RWPE2 (cell line): Measurements from ENCODE around the gene PSD2.

Source experiments
- ATAC-seq: fragments of 200-7000 bp; cut with Tn5 transposase; 3 replicates; pipeline ENCODE4 v1.9.1; 2021; ENCODE audit warnings: low read depth
- DNase-seq: peaks from one replicate; pipeline ENCODE4 v3.0.0-alpha.2; 2020; ENCODE audit warnings: low spot score
- H3K27ac ChIP-seq: fragments of 450-650 bp; 2 replicates; pipeline ENCODE4 v1.5.1; 2017; ENCODE audit warnings: mild to moderate bottlenecking; ENCODE audit not compliant: poor library complexity, severe bottlenecking
- H3K27me3 ChIP-seq: fragments of 250-450 bp; sonication (Bioruptor Pico); 2 replicates; pipeline ENCODE4 v1.5.1; 2021; ENCODE audit warnings: mild to moderate bottlenecking, moderate library complexity; ENCODE audit not compliant: insufficient read depth, poor library complexity, severe bottlenecking
- H3K36me3 ChIP-seq: fragments of 250-450 bp; sonication (Bioruptor Pico); 2 replicates; pipeline ENCODE4 v1.5.1; 2020; ENCODE audit warnings: low read depth, mild to moderate bottlenecking, moderate library complexity
- H3K4me1 ChIP-seq: fragments of 250-450 bp; sonication (Bioruptor Pico); 2 replicates; pipeline ENCODE4 v1.5.1; 2021; ENCODE audit warnings: mild to moderate bottlenecking, moderate library complexity; ENCODE audit not compliant: insufficient read depth, poor library complexity, severe bottlenecking
- H3K4me3 ChIP-seq: fragments of 250-450 bp; sonication (Bioruptor Pico); 2 replicates; pipeline ENCODE4 v1.5.1; 2021; ENCODE audit warnings: mild to moderate bottlenecking, moderate library complexity; ENCODE audit not compliant: severe bottlenecking
- H3K9me3 ChIP-seq: fragments of 250-450 bp; sonication (Bioruptor Pico); 2 replicates; pipeline ENCODE4 v1.5.1; 2021; ENCODE audit warnings: mild to moderate bottlenecking, moderate library complexity; ENCODE audit not compliant: severe bottlenecking
- TF ChIP-seq, protein P1 (sequence below): fragments of 450-650 bp; IDR thresholded peaks from one replicate; pipeline ENCODE4 v1.5.1; 2017; ENCODE audit warnings: mild to moderate bottlenecking, moderate library complexity; ENCODE audit not compliant: poor library complexity, severe bottlenecking

PSD2 gene

DNA sequence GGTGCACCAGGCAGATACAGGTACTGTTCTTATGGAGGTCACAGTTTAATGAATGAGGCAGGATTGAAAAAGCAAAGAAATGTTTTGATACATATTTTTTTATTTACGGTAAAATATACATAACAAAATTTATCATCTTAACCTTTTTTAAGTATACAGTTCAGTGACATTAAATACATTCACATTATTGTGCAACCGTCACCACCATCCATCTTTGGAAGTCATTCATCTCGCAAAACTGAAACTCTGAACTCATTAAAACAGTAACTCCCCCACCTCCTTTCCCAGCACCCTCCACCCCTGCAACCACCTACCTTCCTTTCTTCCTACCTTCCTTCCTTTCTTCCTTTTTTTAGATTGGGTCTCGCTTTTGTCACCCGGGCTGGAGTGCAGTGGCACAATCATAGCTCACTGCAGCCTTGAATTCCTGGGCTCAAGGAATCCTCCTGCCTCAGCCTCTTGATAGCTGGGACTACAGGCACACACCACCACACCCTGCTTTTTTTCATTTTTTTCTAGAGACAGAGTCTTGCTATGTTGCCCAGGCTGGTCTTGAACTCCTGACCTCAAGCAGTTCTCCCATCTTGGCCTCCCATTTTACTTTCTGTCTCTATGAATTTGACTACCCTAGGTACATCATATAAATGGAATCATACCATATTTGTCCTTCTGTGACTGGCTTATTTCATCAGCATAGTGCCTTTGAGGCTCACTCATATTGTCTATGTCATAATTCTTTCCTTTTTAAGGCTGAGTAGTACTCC, 22.5 kb upstream of the PSD2 start:
- Histone ChIP-seq H3K36me3 (no peaks in the 10 kb centered on the region), H3K27me3 (no peaks in the 10 kb centered on the region), H3K27ac (no peak overlapping the region), H3K4me1 (no peaks in the 10 kb centered on the region), H3K4me3 (no peak overlapping the region), H3K9me3 (no peaks in the 10 kb centered on the region)
- TF ChIP-seq, protein P1, sequence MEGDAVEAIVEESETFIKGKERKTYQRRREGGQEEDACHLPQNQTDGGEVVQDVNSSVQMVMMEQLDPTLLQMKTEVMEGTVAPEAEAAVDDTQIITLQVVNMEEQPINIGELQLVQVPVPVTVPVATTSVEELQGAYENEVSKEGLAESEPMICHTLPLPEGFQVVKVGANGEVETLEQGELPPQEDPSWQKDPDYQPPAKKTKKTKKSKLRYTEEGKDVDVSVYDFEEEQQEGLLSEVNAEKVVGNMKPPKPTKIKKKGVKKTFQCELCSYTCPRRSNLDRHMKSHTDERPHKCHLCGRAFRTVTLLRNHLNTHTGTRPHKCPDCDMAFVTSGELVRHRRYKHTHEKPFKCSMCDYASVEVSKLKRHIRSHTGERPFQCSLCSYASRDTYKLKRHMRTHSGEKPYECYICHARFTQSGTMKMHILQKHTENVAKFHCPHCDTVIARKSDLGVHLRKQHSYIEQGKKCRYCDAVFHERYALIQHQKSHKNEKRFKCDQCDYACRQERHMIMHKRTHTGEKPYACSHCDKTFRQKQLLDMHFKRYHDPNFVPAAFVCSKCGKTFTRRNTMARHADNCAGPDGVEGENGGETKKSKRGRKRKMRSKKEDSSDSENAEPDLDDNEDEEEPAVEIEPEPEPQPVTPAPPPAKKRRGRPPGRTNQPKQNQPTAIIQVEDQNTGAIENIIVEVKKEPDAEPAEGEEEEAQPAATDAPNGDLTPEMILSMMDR = no peak
- ATAC-seq = no peak
- no peak for DNase-seq

DNA sequence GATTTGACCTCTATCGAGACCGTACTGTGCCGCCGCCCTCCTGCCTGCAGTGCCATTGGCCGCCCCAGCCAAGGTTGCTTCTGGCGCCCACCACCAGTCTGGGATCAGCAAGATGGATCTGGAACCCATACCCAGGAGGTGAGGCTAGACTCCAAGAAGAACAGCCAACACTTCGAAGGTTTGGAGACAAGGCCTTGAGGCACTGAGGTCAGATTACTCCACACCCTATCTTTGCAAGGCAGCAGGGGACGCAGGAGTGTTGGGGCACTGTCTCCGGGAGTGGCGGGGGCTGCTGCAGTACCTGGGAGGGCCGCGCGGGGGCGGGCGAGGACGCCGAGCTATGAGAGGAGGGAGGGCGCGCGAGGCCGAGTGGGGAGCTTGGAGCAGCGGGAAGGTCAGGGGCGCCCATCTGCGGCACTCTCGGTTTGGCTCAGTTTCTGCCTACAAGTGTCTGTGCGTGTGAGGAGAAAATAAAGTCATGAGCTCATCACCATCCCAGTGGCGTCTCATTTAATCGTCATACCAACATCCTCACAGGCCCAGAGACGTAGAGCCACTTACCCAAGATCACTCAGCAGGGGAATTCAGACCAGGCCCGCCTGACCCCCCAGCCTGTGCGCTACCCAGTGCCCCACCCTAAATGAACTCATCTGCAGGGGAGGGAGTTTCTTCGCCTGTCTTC, 20.5 kb upstream of the PSD2 start:
- no peaks in the 10 kb centered on the region for H3K4me1 ChIP-seq
- no peak overlapping the region for H3K27ac ChIP-seq
- DNase-seq = no peak
- ATAC-seq = peak; percentile 81
- H3K4me3 ChIP-seq = no peak overlapping the region
- H3K27me3 ChIP-seq = no peaks in the 10 kb centered on the region
- no peaks in the 10 kb centered on the region for H3K36me3 ChIP-seq
- H3K9me3 ChIP-seq = no peaks in the 10 kb centered on the region
- TF ChIP-seq, protein P1 = peak; percentile 87

DNA sequence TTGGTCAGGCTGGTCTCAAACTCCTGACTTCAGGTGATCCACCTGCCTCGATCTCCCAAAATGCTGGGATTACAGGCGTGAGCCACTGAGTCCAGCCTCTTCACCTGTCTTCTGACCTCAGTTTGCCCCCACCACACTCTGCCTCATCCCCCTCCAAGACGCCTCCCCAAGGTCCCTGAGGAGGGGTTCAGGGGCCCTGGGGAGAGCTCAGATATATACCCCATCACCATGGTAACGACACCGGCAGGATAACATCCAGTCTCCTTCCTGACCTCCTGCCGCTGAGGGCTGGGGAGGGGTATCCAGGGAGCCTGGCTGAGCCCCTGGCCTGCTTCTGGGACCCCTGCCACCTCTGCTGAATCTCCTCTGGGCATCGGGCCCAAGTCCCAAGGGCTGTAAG, 19.7 kb upstream of the PSD2 start:
- Histone ChIP-seq H3K4me1 (no peaks in the 10 kb centered on the region), H3K4me3 (no peak overlapping the region), H3K27ac (no peak overlapping the region), H3K9me3 (no peaks in the 10 kb centered on the region), H3K36me3 (no peaks in the 10 kb centered on the region), H3K27me3 (no peaks in the 10 kb centered on the region)
- ATAC-seq = no peak
- DNase-seq = no peak
- TF ChIP-seq, protein P1 = no peak

DNA sequence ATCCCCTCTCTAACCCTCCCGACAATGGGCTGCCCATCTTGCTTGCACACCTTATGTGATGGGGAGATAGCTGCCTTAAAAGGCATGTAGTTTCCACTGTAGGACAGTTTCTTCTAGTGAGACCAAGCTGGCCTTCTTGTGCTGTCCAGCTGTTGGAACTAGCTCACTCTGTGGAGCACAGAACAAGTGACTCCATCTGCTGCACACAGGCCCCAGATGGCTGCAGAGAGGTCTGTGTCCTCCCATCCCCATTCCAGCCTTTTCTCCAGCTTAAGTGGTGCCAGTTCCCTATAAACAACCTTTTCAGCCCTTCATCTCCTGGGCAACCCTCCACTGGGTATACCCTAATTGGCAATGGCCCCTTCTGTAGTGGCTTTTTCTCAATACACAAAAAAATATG, 18.7 kb upstream of the PSD2 start:
- DNase-seq = no peak
- ATAC-seq = no peak
- TF ChIP-seq, protein P1 = no peak
- H3K27ac ChIP-seq = no peak overlapping the region
- H3K4me1 ChIP-seq = no peaks in the 10 kb centered on the region
- no peaks in the 10 kb centered on the region for H3K9me3 ChIP-seq
- H3K4me3 ChIP-seq = no peak overlapping the region
- no peaks in the 10 kb centered on the region for H3K27me3 ChIP-seq
- no peaks in the 10 kb centered on the region for H3K36me3 ChIP-seq
